Stimulated activated CD4-positive, alpha-beta T cell treated with anti-CD3 and anti-CD28 coated beads, Interleukin-1b, Interleukin-23, amount 100 ng/mL, for 4 hours (primary cell): ENCODE data around the gene WWOX.

Experiments used
- DNase-seq, 2 donors: peaks; one replicate each; pipeline ENCODE4 v3.0.0-alpha.2; 2020; ENCODE audit warnings: low read depth in 2 of 2

WWOX gene

GRCh38 chr16:79171931-79172705 is 1072.7 kb downstream of the WWOX start:
- no peak for DNase-seq

- no peak for DNase-seq
Measured at GRCh38 chr16:79172976-79173500, 1073.6 kb downstream of the WWOX start.

GRCh38 chr16:79173919-79174318 is 1074.5 kb downstream of the WWOX start:
- DNase-seq = no peak

GRCh38 chr16:79175286-79176057 is 1076.0 kb downstream of the WWOX start:
- DNase-seq = no peak

GRCh38 chr16:79177018-79177417 is 1077.6 kb downstream of the WWOX start:
- DNase-seq = no peak

GRCh38 chr16:79181419-79181818 is 1082.0 kb downstream of the WWOX start:
- DNase-seq = no peak

GRCh38 chr16:79182616-79183015 is 1083.2 kb downstream of the WWOX start:
- DNase-seq = no peak

- DNase-seq = no peak
Measured at GRCh38 chr16:79183571-79183970, 1084.1 kb downstream of the WWOX start.

GRCh38 chr16:79184464-79185030 is 1085.1 kb downstream of the WWOX start:
- no peak for DNase-seq

GRCh38 chr16:79185711-79186110 is 1086.3 kb downstream of the WWOX start:
- DNase-seq = no peak

- DNase-seq = no peak
Measured at GRCh38 chr16:79186196-79186595, 1086.7 kb downstream of the WWOX start.

GRCh38 chr16:79188115-79188738 is 1088.8 kb downstream of the WWOX start:
- no peak for DNase-seq

- DNase-seq = no peak
Measured at GRCh38 chr16:79188739-79189122, 1089.3 kb downstream of the WWOX start.

- no peak for DNase-seq
Measured at GRCh38 chr16:79190542-79190941, 1091.1 kb downstream of the WWOX start.

- no peak for DNase-seq
Measured at GRCh38 chr16:79191933-79192332, 1092.5 kb downstream of the WWOX start.

GRCh38 chr16:79192904-79193303 is 1093.5 kb downstream of the WWOX start:
- no peak for DNase-seq

- DNase-seq = no peak
Measured at GRCh38 chr16:79194291-79194690, 1094.8 kb downstream of the WWOX start.

- no peak for DNase-seq
Measured at GRCh38 chr16:79195938-79196337, 1096.5 kb downstream of the WWOX start.

- no peak for DNase-seq
Measured at GRCh38 chr16:79201436-79201835, 1102.0 kb downstream of the WWOX start.

- DNase-seq = no peak
Measured at GRCh38 chr16:79202977-79203376, 1103.5 kb downstream of the WWOX start.

GRCh38 chr16:79204486-79204885 is 1105.0 kb downstream of the WWOX start:
- no peak for DNase-seq

- DNase-seq = no peak
Measured at GRCh38 chr16:79206889-79207288, 1107.4 kb downstream of the WWOX start.
